Activated CD8-positive, alpha-beta T cell treated with anti-CD3 and anti-CD28 coated beads for 36 hours (primary cell): ENCODE results near the gene KCNN4. TPM values are rescaled to one million over a fixed set of nuclear protein-coding genes. Genes with fewer than 3 reads are reported as not detected.

Experiments
- total RNA-seq, 2 experiments: library from RNA; stranded (reverse); gene quantifications; one replicate each; pipeline ENCODE4 v1.2.3, GENCODE V29; 2021

KCNN4 gene
- total RNA-seq, 2 experiments from 2014 or later = 49.5 to 49.6 TPM

Other genes with a start within 250 kb of the KCNN4 start
- 1 to 10 TPM; 1.2 to 2.0 TPM for gene ZNF575, start 247.8 kb downstream of the KCNN4 start, total RNA-seq
- gene XRCC1, start 205.4 kb downstream of the KCNN4 start, total RNA-seq = 10 to 100 TPM; 29.4 to 32.4 TPM
- 10 to 100 TPM in 1 of 2 experiments, 1 to 10 TPM in 1; 9.7 to 12.3 TPM for gene PINLYP, start 205.2 kb downstream of the KCNN4 start, total RNA-seq
- gene IRGQ, start 184.8 kb downstream of the KCNN4 start, total RNA-seq = 10 to 100 TPM; 17.1 to 17.9 TPM
- gene ZNF576, start 184.4 kb downstream of the KCNN4 start, total RNA-seq = 10 to 100 TPM in 1 of 2 experiments, 1 to 10 TPM in 1; 8.8 to 12.2 TPM
- gene SRRM5, start 168.9 kb downstream of the KCNN4 start, total RNA-seq = under 1 TPM; 0.41 to 0.54 TPM
- 10 to 100 TPM; 12.3 to 13.4 TPM for gene ZNF428, start 161.3 kb downstream of the KCNN4 start, total RNA-seq
- under 1 TPM; 0.22 to 0.38 TPM for gene CADM4, start 141.1 kb downstream of the KCNN4 start, total RNA-seq
- gene PLAUR, start 110.8 kb downstream of the KCNN4 start, total RNA-seq = 10 to 100 TPM; 11.1 to 13.3 TPM
- gene IRGC, start 64.9 kb downstream of the KCNN4 start, total RNA-seq = not detected
- 10 to 100 TPM; 48.9 to 53.1 TPM for gene SMG9, start 26.0 kb downstream of the KCNN4 start, total RNA-seq
- gene LYPD5, start 21.5 kb upstream of the KCNN4 start, total RNA-seq = under 1 TPM; 0.51 to 0.61 TPM
- 1 to 10 TPM; 6.6 to 7.2 TPM for gene ZNF283, start 46.3 kb upstream of the KCNN4 start, total RNA-seq
- gene ZNF404, start 103.0 kb upstream of the KCNN4 start, total RNA-seq = 1 to 10 TPM; 2.1 to 2.7 TPM
- gene ZNF45, start 154.3 kb upstream of the KCNN4 start, total RNA-seq = 1 to 10 TPM; 7.9 to 8.8 TPM
- 1 to 10 TPM; 1.0 to 1.6 TPM for gene ZNF221, start 170.3 kb upstream of the KCNN4 start, total RNA-seq
- gene ZNF155, start 203.2 kb upstream of the KCNN4 start, total RNA-seq = 1 to 10 TPM; 2.6 to 2.9 TPM
- 1 to 10 TPM; 3.4 to 5.6 TPM for gene ZNF230, start 222.0 kb upstream of the KCNN4 start, total RNA-seq
- 1 to 10 TPM; 1.5 to 2.3 TPM for gene ZNF222, start 244.4 kb upstream of the KCNN4 start, total RNA-seq